Progenitor cell of endocrine pancreas (in vitro differentiated cells): ENCODE data around the gene SLC24A4. TPM values are rescaled to one million over a fixed set of nuclear protein-coding genes. Genes with fewer than 3 reads are reported as not detected.
"Not testable (repeated sequence)": the region's sequence is repeated elsewhere in the genome, so short reads cannot be mapped to it uniquely, and the experiment has no call there.

Experiments
- DNase-seq: peaks from one replicate; pipeline ENCODE4 v3.0.0; 2021; ENCODE audit warnings: low spot score; ENCODE audit not compliant: unreplicated experiment
- H3K27ac Mint-ChIP-seq: 2 replicates; pipeline ENCODE4 v1.8.0; 2021; ENCODE audit warnings: mild to moderate bottlenecking, moderate library complexity, mixed read lengths
- H3K27me3 Mint-ChIP-seq: 2 replicates; pipeline ENCODE4 v1.8.0; 2021; ENCODE audit warnings: mixed read lengths
- H3K36me3 Mint-ChIP-seq: 2 replicates; pipeline ENCODE4 v1.8.0; 2022; ENCODE audit warnings: mixed read lengths; ENCODE audit not compliant: insufficient read depth
- H3K4me1 Mint-ChIP-seq: 2 replicates; pipeline ENCODE4 v1.8.0; 2021; ENCODE audit warnings: low read depth, mixed read lengths
- H3K4me3 Mint-ChIP-seq: 2 replicates; pipeline ENCODE4 v1.8.0; 2021; ENCODE audit warnings: low read depth, mild to moderate bottlenecking, moderate library complexity, mixed read lengths
- H3K9me3 Mint-ChIP-seq: 2 replicates; pipeline ENCODE4 v1.8.0; 2021; ENCODE audit warnings: low read depth, mixed read lengths
- total RNA-seq: library from RNA; stranded (reverse); gene quantifications from 2 replicates; pipeline ENCODE4 v1.2.1, GENCODE V29; 2021
- TF ChIP-seq, protein P1 (sequence below): fragments of 200-600 bp; sonication (generic); IDR thresholded peaks from one replicate; pipeline ENCODE4 v1.5.0; 2021; ENCODE audit warnings: antibody characterized with exemption, mild to moderate bottlenecking; ENCODE audit not compliant: unreplicated experiment

Gene SLC24A4
- total RNA-seq, 1 donor from 2014 or later = not detected

DNA sequence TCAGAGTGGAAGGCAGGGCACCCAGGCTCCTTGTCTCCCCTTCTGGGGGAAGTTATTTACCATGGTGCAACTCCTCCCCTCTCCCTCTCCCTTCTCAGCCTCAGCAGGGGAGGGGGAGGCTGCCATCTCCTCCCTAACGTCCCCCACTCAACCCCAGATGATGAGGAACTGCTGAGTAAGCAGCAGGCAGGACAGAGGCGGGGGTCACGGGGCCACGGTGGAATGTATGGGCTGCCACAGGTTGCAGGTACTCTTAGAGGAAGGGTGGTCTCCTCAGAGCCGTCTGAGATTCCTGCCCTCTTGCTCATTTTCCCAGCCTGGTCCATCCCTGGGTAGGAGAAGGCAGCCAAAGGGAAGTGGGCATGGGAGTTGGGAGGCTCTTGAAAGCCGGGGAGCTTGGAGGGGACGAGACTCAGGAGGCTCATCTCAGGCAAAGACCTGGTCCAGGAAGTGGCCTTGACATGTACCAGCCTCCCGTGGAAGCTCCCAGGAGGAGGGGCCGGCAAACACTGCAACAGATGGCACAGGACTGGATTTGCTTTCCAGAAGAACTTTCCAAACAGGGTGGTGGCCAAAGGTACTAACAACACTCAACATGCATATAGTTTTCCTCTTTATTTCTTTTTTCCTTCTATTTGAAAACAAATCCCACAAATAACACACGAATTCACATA lies 209.7 kb downstream of the SLC24A4 start:
- Mint-ChIP-seq H3K9me3 (peaks cover 4% of the 10 kb centered on the region), H3K27me3 (no peaks in the 10 kb centered on the region), H3K4me3 (no peak overlapping the region), H3K27ac (no peak overlapping the region), H3K36me3 (no peaks in the 10 kb centered on the region), H3K4me1 (peaks cover 4% of the 10 kb centered on the region)
- TF ChIP-seq, protein P1, sequence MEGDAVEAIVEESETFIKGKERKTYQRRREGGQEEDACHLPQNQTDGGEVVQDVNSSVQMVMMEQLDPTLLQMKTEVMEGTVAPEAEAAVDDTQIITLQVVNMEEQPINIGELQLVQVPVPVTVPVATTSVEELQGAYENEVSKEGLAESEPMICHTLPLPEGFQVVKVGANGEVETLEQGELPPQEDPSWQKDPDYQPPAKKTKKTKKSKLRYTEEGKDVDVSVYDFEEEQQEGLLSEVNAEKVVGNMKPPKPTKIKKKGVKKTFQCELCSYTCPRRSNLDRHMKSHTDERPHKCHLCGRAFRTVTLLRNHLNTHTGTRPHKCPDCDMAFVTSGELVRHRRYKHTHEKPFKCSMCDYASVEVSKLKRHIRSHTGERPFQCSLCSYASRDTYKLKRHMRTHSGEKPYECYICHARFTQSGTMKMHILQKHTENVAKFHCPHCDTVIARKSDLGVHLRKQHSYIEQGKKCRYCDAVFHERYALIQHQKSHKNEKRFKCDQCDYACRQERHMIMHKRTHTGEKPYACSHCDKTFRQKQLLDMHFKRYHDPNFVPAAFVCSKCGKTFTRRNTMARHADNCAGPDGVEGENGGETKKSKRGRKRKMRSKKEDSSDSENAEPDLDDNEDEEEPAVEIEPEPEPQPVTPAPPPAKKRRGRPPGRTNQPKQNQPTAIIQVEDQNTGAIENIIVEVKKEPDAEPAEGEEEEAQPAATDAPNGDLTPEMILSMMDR = no peak
- no peak for DNase-seq

DNA sequence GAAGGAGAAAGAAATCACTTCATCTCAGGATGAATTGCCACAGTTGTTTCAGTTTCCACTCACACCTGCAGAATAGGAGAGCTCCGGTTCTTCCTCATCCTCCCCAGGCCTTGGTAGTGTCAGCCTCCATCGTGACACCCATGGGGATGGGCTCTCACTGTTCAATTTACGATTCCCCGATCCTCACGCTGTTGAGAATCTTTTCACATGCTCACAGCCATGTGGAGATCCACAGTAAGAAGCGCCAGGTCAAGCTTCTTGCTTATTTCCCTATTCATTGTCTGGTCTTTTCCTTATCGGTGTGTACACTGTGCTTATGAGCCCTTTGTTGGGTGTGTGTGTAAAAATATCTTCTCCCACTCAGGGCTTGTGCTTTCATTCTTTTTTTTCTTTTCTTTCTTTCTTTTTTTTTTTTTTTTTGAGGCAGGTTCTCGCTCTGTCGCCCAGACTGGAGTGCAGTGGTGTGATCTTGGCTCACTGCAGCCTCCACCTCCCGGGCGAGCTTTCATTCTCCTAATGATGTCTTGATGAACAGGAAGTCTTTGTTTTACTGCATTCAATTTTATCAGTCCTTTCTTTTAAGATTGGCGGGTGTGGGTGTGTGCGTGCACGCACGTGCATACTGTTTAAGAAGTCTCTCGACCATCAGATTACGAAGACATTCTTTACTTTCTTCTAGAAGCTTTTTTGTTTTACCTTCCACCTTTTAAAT lies 212.1 kb downstream of the SLC24A4 start:
- TF ChIP-seq, protein P1 = no peak
- Mint-ChIP-seq H3K4me3 (no peak overlapping the region), H3K36me3 (no peaks in the 10 kb centered on the region), H3K27ac (no peak overlapping the region), H3K9me3 (peaks cover 4% of the 10 kb centered on the region), H3K4me1 (peaks cover 4% of the 10 kb centered on the region), H3K27me3 (no peaks in the 10 kb centered on the region)
- no peak for DNase-seq

DNA sequence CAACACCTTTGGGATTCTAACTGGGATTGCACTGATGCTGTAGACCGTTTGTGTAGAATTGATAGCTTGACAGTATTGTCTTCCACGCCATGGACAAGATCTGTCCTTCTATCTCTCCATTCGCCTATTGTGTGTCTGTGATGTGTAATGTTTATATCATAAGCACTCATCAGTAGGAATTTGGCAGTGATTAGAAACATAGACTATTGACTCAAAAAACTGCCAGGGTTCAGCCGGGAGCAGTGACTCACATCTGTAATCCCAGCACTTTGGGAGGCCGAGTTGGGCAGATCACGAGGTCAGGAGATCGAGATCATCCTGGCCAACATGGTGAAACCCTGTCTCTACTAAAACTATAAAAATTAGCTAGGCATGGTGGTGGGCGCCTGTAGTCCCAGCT lies 213.3 kb downstream of the SLC24A4 start:
- not testable (repeated sequence) for H3K27ac Mint-ChIP-seq, H3K36me3 Mint-ChIP-seq, H3K9me3 Mint-ChIP-seq, DNase-seq, H3K4me3 Mint-ChIP-seq, H3K4me1 Mint-ChIP-seq, H3K27me3 Mint-ChIP-seq

DNA sequence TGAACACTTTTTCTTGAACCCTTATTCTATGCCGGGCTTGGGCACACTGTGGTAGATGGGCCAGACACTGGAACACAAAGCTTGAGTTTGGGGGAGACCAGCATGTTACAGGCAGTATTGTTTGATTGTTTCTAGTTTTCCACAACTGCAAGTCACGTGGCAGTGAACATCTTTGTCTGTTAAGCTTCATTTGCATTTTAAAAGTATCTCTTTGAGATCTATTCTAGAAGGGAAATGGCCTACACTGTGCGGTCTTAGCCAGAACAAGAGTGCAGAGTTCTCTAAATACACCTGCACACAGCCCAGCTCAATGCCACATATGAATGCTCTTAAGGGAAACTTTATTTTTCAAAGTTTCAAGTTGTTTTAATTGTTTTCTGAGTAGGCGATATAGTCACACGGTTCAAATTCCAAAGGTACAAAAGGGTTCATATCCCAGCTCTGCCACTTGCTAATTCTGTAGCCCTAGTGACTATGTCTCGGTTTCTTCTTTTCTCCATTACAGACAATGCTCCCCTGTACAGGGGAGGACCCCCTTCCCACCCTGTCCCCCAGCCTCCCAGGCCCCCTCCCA lies 215.5 kb downstream of the SLC24A4 start:
- no peak overlapping the region for H3K4me3 Mint-ChIP-seq
- no peaks in the 10 kb centered on the region for H3K27me3 Mint-ChIP-seq
- peaks cover 4% of the 10 kb centered on the region for H3K4me1 Mint-ChIP-seq
- TF ChIP-seq, protein P1 = no peak
- no peak overlapping the region for H3K27ac Mint-ChIP-seq
- H3K36me3 Mint-ChIP-seq = no peaks in the 10 kb centered on the region
- no peaks in the 10 kb centered on the region for H3K9me3 Mint-ChIP-seq
- DNase-seq = no peak

DNA sequence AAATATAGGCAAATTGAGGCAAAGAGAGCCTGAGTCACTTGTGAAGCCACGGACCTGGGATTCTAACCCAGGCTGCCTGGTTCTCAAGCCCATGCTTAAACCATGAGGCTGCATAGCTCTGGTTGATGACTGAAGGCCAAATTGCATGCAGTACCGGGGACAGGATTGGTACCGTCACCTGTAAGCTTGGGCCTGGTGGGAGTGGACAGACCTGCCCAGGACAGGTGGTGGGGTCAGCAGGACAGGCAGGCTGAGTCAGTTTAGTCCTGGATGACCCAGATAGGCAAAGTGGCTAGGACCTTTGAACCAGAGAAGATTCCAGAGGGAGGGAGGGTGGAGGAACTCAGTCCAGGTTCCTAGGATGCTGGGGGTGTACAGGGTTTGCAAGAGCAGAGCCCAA lies 216.5 kb downstream of the SLC24A4 start:
- TF ChIP-seq, protein P1 = no peak
- H3K27ac Mint-ChIP-seq = no peak overlapping the region
- H3K9me3 Mint-ChIP-seq = no peaks in the 10 kb centered on the region
- DNase-seq = no peak
- H3K36me3 Mint-ChIP-seq = no peaks in the 10 kb centered on the region
- H3K4me3 Mint-ChIP-seq = no peak overlapping the region
- H3K4me1 Mint-ChIP-seq = peaks cover 4% of the 10 kb centered on the region
- no peaks in the 10 kb centered on the region for H3K27me3 Mint-ChIP-seq

DNA sequence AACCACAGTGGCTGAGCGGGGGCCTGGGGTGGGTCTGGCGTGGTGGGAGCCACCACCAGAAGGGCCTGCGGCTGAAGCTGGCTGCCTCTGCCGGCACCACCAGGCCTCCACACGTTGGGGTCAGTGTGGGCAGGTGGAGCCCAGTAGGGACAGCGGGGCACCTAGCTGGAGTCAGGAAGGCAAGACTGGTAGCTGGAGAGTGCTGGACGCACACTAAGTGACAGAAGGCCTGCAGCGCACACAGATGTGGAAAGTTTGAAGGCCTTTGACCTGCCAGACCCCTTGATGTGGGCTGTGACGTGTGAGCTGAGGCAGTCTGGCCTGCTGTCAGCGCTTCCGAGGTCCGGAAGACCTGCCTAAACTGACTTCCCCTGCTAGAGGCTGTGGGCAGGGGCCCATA lies 216.9 kb downstream of the SLC24A4 start:
- H3K4me3 Mint-ChIP-seq = no peak overlapping the region
- peaks cover 6% of the 10 kb centered on the region for H3K4me1 Mint-ChIP-seq
- no peaks in the 10 kb centered on the region for H3K9me3 Mint-ChIP-seq
- H3K36me3 Mint-ChIP-seq = no peaks in the 10 kb centered on the region
- TF ChIP-seq, protein P1 = no peak
- no peak for DNase-seq
- H3K27ac Mint-ChIP-seq = no peak overlapping the region
- H3K27me3 Mint-ChIP-seq = no peaks in the 10 kb centered on the region
